Neutrophil (primary cell): ENCODE results near the gene L1CAM.

Experiments used
- H3K27ac ChIP-seq: fragments of 200-600 bp; sonication (generic); 2 replicates; pipeline ENCODE4 v1.5.1; 2016; ENCODE audit warnings: mild to moderate bottlenecking, moderate library complexity
- H3K27me3 ChIP-seq: fragments of 200-600 bp; sonication (generic); 2 replicates; pipeline ENCODE4 v1.6.0; 2016; ENCODE audit warnings: mild to moderate bottlenecking
- H3K36me3 ChIP-seq: fragments of 200-600 bp; sonication (generic); 2 replicates; pipeline ENCODE4 v1.5.1; 2017
- H3K4me1 ChIP-seq, 2 experiments: fragments of 200-600 bp in 1 of 2; sonication (generic) in 1 of 2; 1 replicate in 1 of 2; 2 replicates in 1 of 2; pipeline versions ENCODE4 v1.5.1 to v1.6.1; 2013 to 2016; ENCODE audit warnings: low read depth in 1 of 2, low read length in 1 of 2, mild to moderate bottlenecking in 1 of 2, moderate library complexity in 1 of 2; ENCODE audit not compliant: control insufficient read depth in 1 of 2, insufficient read depth in 1 of 2
- H3K4me3 ChIP-seq, 2 experiments: fragments of 200-600 bp in 1 of 2; sonication (generic) in 1 of 2; 1 replicate in 1 of 2; 2 replicates in 1 of 2; pipeline ENCODE4 v1.5.1; 2013 to 2016; ENCODE audit warnings: low read depth in 1 of 2, low read length in 1 of 2, mild to moderate bottlenecking in 1 of 2, moderate library complexity in 1 of 2
- H3K9me3 ChIP-seq: fragments of 200-600 bp; sonication (generic); 2 replicates; pipeline ENCODE4 v1.5.1; 2016
- TF ChIP-seq, protein P1 (sequence below): fragments of 200-600 bp; sonication (generic); IDR thresholded peaks from 2 replicates; pipeline ENCODE4 v1.5.1; 2016; ENCODE audit warnings: antibody characterized with exemption

The L1CAM gene

DNA sequence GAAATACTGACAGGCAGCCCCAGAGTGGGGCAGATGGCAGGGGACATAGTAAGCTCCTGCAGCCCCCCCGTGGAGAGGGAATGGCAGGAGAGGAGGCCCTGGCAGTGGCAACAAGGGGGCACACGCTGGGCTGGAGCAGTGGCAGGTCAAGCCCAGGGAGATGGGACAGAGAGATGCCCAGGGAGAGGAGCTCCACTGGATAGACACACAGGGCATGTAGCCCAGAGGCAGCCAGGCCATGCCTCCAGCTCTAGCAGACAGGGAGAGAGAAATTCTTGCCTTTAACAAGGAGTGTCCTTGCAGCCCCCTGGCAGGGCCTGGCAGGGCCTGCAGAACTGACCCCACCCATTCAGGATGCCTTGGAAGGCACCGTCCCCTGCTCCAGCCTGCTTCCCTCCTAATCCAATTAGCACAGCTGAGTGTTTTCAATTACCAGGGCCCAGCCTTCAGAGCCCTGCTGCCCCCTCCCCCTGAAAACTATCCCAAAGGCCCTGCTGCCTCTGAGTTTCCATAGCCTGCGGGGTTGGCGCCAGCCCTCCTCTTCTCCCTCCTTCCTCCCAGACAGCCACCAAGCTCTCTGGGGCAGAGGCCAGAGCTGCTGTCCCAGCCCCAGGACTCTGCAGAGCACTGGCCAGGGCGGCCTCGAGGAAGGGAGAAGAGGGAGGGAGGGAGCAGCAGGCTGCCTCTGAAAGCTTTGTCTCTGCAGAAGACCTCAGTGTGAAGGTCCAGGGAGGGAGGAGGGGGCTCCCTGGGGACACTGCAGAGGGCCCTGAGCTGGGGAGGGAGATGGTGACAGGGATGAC lies 12.5 kb downstream of the L1CAM start:
- no peaks in the 10 kb centered on the region for H3K4me1 ChIP-seq
- H3K36me3 ChIP-seq, result no peaks in the 10 kb centered on the region
- TF ChIP-seq, protein P1, sequence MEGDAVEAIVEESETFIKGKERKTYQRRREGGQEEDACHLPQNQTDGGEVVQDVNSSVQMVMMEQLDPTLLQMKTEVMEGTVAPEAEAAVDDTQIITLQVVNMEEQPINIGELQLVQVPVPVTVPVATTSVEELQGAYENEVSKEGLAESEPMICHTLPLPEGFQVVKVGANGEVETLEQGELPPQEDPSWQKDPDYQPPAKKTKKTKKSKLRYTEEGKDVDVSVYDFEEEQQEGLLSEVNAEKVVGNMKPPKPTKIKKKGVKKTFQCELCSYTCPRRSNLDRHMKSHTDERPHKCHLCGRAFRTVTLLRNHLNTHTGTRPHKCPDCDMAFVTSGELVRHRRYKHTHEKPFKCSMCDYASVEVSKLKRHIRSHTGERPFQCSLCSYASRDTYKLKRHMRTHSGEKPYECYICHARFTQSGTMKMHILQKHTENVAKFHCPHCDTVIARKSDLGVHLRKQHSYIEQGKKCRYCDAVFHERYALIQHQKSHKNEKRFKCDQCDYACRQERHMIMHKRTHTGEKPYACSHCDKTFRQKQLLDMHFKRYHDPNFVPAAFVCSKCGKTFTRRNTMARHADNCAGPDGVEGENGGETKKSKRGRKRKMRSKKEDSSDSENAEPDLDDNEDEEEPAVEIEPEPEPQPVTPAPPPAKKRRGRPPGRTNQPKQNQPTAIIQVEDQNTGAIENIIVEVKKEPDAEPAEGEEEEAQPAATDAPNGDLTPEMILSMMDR, result no peak
- H3K27me3 ChIP-seq, result peaks cover 42% of the 10 kb centered on the region
- H3K9me3 ChIP-seq, result no peaks in the 10 kb centered on the region
- H3K4me3 ChIP-seq, result no peak overlapping the region
- no peak overlapping the region for H3K27ac ChIP-seq

DNA sequence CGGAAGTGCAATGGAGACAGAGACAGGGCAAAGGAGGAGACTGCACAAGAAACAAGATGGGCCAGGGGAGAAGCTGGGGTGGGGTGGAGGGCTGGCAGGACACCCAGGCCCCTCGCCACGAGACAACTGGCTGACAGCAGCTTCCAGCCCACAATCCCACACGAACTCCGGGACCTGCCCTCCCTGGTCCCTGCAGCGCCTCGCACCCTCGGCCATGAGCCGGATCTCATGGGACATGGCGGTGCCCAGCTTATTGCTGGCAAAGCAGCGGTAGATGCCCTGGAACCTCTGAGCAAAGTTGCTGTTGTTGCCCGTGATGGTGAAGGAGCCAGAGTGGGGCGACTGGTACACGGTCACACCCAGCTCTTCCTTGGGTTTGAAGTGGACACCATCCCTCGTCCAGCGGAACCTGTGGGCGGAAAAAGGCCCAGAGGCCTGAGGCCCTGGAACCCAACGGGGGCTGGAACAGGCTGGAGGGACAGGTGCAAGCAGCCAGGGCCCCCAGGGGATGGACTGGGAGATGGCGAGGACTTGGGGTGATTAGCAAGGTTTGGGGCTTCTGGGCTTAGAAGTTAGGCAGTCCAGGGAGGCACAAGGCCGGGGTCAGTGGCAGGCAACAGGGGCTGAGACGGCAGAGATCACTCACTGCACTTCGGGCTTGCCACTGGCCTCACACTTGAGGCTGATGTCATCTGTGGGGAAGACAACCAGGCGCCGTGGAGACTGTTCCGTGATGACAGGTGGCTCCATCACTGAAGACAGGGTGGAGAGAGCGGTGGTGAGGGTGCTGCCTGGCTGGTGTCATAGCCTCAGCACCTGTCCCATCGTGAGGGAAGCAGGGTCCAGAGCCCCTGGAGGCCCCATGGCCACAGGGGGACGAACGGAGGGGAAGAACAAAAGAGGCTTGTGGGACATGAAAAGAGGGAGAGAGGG lies 13.8 kb downstream of the L1CAM start:
- Histone ChIP-seq H3K27me3 (peaks cover 30% of the 10 kb centered on the region), H3K36me3 (no peaks in the 10 kb centered on the region), H3K9me3 (no peaks in the 10 kb centered on the region), H3K4me1 (no peaks in the 10 kb centered on the region), H3K4me3 (no peak overlapping the region), H3K27ac (no peak overlapping the region)
- TF ChIP-seq, protein P1, result no peak

DNA sequence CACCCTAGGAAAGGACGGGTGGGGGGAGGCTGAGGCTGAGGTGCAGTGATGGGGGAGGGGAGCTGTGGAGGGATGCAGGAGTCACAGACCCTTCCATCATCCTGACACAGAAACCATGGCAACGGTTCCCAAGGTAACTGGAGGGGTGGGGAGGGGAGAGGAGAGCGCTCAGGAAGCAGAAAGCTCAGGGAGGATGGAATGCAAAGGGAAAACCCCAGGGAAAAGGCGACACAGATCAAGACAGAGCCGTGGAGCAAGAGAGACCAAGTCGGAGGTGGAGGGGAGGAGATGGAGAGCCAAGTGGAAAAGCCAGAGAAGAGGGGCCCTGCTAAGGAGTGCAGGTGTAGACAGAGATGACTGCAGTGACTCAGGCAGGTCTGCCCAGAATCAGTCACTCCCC lies 14.5 kb downstream of the L1CAM start:
- H3K27me3 ChIP-seq, result peaks cover 30% of the 10 kb centered on the region
- H3K4me3 ChIP-seq, result no peak overlapping the region
- H3K27ac ChIP-seq, result no peak overlapping the region
- no peaks in the 10 kb centered on the region for H3K36me3 ChIP-seq
- no peaks in the 10 kb centered on the region for H3K9me3 ChIP-seq
- TF ChIP-seq, protein P1, result no peak
- H3K4me1 ChIP-seq, result no peaks in the 10 kb centered on the region

DNA sequence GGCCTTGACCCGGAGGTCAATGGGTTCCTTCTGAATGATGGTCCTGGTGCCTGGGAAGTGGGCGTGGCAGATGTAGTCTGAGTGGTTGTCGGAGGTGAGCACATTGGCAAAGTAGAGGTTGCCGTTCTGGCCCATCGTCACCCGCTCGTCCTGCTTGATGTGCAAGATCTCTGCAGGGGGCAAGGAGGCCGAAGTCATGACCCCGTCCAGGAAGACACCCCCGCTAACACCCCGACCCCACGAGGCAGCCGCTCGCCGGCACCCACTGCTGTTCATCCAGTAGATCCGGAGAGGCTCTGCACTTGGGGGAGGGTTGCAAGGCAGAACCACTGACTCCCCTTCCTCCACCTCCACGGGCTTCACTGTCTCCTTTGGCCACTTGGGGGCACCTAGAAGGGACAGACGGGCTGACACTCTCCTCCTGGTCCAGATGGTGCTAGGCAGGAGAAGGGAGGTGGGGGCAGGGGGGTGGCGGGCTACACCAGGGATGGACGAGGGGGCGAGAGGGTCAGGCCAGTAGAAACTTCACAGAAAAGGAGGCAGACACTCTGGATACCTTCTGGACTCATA lies 15.1 kb downstream of the L1CAM start:
- Histone ChIP-seq H3K36me3 (no peaks in the 10 kb centered on the region), H3K4me1 (no peaks in the 10 kb centered on the region), H3K27me3 (peaks cover 30% of the 10 kb centered on the region), H3K9me3 (no peaks in the 10 kb centered on the region), H3K4me3 (no peak overlapping the region), H3K27ac (no peak overlapping the region)
- TF ChIP-seq, protein P1, result no peak

DNA sequence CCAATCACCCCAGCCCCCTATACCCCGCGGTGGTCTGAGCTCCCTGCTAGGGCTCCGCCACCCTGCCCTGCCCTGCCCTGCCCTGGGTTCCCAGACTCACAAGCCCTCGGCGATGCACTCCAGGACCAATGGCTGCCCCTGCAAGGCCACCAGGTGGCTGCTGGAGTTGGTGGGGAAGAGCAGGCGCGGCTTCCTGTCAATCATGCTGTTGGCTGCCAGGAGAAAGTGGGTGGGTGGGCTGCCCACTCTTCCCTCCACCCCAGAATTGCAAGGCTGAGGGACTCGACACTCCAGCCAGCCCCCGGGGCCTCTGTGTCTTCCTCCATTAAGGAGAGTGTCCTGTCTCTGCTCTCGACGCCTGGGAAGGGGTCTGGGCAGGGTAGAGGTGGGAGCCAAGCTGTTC lies 15.7 kb downstream of the L1CAM start:
- Histone ChIP-seq H3K9me3 (no peaks in the 10 kb centered on the region), H3K27me3 (peaks cover 24% of the 10 kb centered on the region), H3K27ac (no peak overlapping the region), H3K4me3 (no peak overlapping the region), H3K4me1 (no peaks in the 10 kb centered on the region), H3K36me3 (no peaks in the 10 kb centered on the region)
- TF ChIP-seq, protein P1, result no peak
